ENCODE results near the gene TIMMDC1. TPM values are rescaled to one million over a fixed set of nuclear protein-coding genes. Genes with fewer than 3 reads are reported as not detected.
A peak's percentile ranks its signal among the peaks of the same experiment; 100 is the strongest.

The TIMMDC1 gene
- total and polyA plus RNA-seq, 10 of the 15 experiments (the other 5 are each of a cell fraction or from before 2014, with no cell fraction given): 55.9 to 146 (median 72.1) TPM

- TF ChIP-seq RELB (IDR thresholded peaks at IDR 0.05; ENCODE audit: low read depth) (peak; percentile 97), SRF (IDR thresholded peaks at IDR 0.05; ENCODE audit: low read depth in 2 of 2, low read length in 2 of 2) (peak; percentile 74 to 95; a peak in 3 of 4 replicates), TBL1XR1 (IDR thresholded peaks at IDR 0.05; ENCODE audit: low read depth, low read length) (peak; percentile 84), EED (IDR thresholded peaks at IDR 0.05; ENCODE audit: low read depth) (no peak; the same call in 1 of the 2 replicates), USF2 (IDR thresholded peaks at IDR 0.05; ENCODE audit: borderline replicate concordance, low read depth, low read length) (no peak; the same call in 1 of the 2 replicates), NFYB (IDR thresholded peaks at IDR 0.05; ENCODE audit: insufficient read depth, low read depth, low read length) (0 out of 2 replicates have a peak, but pooled peaks have one; percentile 44), POLR2AphosphoS5 (IDR thresholded peaks at IDR 0.05; ENCODE audit: low read length) (peak; percentile 98), JUND (IDR thresholded peaks at IDR 0.05; ENCODE audit: low read depth, low read length) (peak; percentile 64; the same call in 1 of the 2 replicates), CHD4 (IDR thresholded peaks at IDR 0.05) (no peak), SREBF1 (IDR thresholded peaks at IDR 0.05; ENCODE audit: low read length) (no peak; the same call in 1 of the 2 replicates), PML (IDR thresholded peaks at IDR 0.05; ENCODE audit: low read length) (peak; percentile 99), IKZF2 (IDR thresholded peaks at IDR 0.05) (peak; percentile 39 to 43; a peak in 2 of 4 replicates), NBN (IDR thresholded peaks at IDR 0.05) (peak; percentile 99), STAT3 (IDR thresholded peaks at IDR 0.05; ENCODE audit: low read depth, low read length) (no peak; the same call in 1 of the 2 replicates), KDM1A (IDR thresholded peaks at IDR 0.05; ENCODE audit: borderline replicate concordance) (no peak), POLR2AphosphoS2 (IDR thresholded peaks at IDR 0.05; ENCODE audit: low read depth, low read length) (peak; percentile 98)
- TF ChIP-seq, protein P1, sequence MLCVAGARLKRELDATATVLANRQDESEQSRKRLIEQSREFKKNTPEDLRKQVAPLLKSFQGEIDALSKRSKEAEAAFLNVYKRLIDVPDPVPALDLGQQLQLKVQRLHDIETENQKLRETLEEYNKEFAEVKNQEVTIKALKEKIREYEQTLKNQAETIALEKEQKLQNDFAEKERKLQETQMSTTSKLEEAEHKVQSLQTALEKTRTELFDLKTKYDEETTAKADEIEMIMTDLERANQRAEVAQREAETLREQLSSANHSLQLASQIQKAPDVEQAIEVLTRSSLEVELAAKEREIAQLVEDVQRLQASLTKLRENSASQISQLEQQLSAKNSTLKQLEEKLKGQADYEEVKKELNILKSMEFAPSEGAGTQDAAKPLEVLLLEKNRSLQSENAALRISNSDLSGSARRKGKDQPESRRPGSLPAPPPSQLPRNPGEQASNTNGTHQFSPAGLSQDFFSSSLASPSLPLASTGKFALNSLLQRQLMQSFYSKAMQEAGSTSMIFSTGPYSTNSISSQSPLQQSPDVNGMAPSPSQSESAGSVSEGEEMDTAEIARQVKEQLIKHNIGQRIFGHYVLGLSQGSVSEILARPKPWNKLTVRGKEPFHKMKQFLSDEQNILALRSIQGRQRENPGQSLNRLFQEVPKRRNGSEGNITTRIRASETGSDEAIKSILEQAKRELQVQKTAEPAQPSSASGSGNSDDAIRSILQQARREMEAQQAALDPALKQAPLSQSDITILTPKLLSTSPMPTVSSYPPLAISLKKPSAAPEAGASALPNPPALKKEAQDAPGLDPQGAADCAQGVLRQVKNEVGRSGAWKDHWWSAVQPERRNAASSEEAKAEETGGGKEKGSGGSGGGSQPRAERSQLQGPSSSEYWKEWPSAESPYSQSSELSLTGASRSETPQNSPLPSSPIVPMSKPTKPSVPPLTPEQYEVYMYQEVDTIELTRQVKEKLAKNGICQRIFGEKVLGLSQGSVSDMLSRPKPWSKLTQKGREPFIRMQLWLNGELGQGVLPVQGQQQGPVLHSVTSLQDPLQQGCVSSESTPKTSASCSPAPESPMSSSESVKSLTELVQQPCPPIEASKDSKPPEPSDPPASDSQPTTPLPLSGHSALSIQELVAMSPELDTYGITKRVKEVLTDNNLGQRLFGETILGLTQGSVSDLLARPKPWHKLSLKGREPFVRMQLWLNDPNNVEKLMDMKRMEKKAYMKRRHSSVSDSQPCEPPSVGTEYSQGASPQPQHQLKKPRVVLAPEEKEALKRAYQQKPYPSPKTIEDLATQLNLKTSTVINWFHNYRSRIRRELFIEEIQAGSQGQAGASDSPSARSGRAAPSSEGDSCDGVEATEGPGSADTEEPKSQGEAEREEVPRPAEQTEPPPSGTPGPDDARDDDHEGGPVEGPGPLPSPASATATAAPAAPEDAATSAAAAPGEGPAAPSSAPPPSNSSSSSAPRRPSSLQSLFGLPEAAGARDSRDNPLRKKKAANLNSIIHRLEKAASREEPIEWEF (IDR thresholded peaks at IDR 0.05; ENCODE audit: insufficient replicate concordance, low read depth, low read length): peak; percentile 49
- TF ChIP-seq, protein P2, sequence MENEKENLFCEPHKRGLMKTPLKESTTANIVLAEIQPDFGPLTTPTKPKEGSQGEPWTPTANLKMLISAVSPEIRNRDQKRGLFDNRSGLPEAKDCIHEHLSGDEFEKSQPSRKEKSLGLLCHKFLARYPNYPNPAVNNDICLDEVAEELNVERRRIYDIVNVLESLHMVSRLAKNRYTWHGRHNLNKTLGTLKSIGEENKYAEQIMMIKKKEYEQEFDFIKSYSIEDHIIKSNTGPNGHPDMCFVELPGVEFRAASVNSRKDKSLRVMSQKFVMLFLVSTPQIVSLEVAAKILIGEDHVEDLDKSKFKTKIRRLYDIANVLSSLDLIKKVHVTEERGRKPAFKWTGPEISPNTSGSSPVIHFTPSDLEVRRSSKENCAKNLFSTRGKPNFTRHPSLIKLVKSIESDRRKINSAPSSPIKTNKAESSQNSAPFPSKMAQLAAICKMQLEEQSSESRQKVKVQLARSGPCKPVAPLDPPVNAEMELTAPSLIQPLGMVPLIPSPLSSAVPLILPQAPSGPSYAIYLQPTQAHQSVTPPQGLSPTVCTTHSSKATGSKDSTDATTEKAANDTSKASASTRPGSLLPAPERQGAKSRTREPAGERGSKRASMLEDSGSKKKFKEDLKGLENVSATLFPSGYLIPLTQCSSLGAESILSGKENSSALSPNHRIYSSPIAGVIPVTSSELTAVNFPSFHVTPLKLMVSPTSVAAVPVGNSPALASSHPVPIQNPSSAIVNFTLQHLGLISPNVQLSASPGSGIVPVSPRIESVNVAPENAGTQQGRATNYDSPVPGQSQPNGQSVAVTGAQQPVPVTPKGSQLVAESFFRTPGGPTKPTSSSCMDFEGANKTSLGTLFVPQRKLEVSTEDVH (IDR thresholded peaks at IDR 0.05; ENCODE audit: low read depth, partially characterized antibody): peak; percentile 71
Observed at GRCh38 chr3:119463171-119464169, 34.9 kb upstream of the TIMMDC1 start, which contains the start of gene TMEM39A (continued).

Measured in GM12878 (cell line).